Measurements from ENCODE around the gene TRIM17. TPM values are rescaled to one million over a fixed set of nuclear protein-coding genes. Genes with fewer than 3 reads are reported as not detected.

TRIM17 gene
- total RNA-seq, 4 donors from 2014 or later, result not detected

GRCh38 chr1:228455715-228456114 is 39.1 kb upstream of the TRIM17 start:
- Histone ChIP-seq H3K4me3 (no peak overlapping the region), H3K36me3 (no peaks in the 10 kb centered on the region), H3K27me3 (peaks cover 57 to 61% (median 60%) of the 10 kb centered on the region in 3 donors), H3K9me3 (no peaks in the 10 kb centered on the region), H3K4me1 (peaks cover 0 to 10% of the 10 kb centered on the region in 2 donors), H3K27ac (no peak overlapping the region)
- in situ Hi-C loops (cut with MboI; ENCODE audit: low sequenced_read_pairs in 4 of 4) (no loop called here), intact Hi-C loops (cut with DNase I; ENCODE audit: low total_unique reads) (no loop called here)
- DNase-seq (no peak), ATAC-seq (no peak)
- TF ChIP-seq CTCF (IDR thresholded peaks at IDR 0.05 in 4 of 5, conservative IDR thresholded peaks at IDR 0.05 in 1 of 5) (no peak), POLR2A (IDR thresholded peaks at IDR 0.05) (no peak)

- peaks cover 0 to 10% of the 10 kb centered on the region in 2 donors for H3K4me1 ChIP-seq
- H3K27ac ChIP-seq, result no peak overlapping the region
- no peaks in the 10 kb centered on the region for H3K9me3 ChIP-seq
- H3K4me3 ChIP-seq, result no peak overlapping the region
- no peak for TF ChIP-seq POLR2A (IDR thresholded peaks at IDR 0.05)
- no peak for TF ChIP-seq CTCF (IDR thresholded peaks at IDR 0.05 in 4 of 5, conservative IDR thresholded peaks at IDR 0.05 in 1 of 5)
- no peak for DNase-seq
- no peaks in the 10 kb centered on the region for H3K36me3 ChIP-seq
- peaks cover 44 to 46% (median 46%) of the 10 kb centered on the region in 3 donors for H3K27me3 ChIP-seq
- in situ Hi-C loops (cut with MboI; ENCODE audit: low sequenced_read_pairs in 4 of 4), result no loop called here
- ATAC-seq, result no peak
- intact Hi-C loops (cut with DNase I; ENCODE audit: low total_unique reads), result no loop called here
Measured at GRCh38 chr1:228454238-228454637, 37.6 kb upstream of the TRIM17 start.

DNA sequence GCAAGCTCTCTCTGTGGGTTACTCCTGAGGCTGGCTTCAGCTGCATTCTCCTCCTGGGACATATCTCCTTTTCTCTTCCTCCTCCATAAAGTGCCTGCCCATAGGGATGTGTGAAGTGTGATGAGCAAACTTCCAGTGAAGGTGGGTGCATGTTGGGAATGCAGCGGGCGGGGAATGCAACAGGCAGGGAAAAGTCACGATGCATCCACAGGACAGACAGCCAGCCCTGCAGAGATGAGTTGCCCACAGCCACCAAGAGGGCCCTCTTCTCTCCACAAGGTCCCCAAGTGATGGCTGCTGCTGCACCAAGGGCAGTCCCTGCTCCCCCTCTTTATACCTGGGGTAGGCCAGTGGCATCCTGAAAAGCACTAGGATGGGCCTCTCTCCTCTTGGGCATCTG is 37.0 kb upstream of the TRIM17 start:
- no peak overlapping the region for H3K27ac ChIP-seq
- no peak for ATAC-seq
- H3K27me3 ChIP-seq, result peaks cover 38 to 41% (median 39%) of the 10 kb centered on the region in 3 donors
- TF ChIP-seq CTCF (IDR thresholded peaks at IDR 0.05 in 4 of 5, conservative IDR thresholded peaks at IDR 0.05 in 1 of 5) (no peak), POLR2A (IDR thresholded peaks at IDR 0.05) (no peak)
- no peak for DNase-seq
- H3K4me3 ChIP-seq, result no peak overlapping the region
- intact Hi-C loops (cut with DNase I; ENCODE audit: low total_unique reads) (no loop called here), in situ Hi-C loops (cut with MboI; ENCODE audit: low sequenced_read_pairs in 4 of 4) (no loop called here)
- H3K4me1 ChIP-seq, result peaks cover 0 to 10% of the 10 kb centered on the region in 2 donors
- H3K9me3 ChIP-seq, result no peaks in the 10 kb centered on the region
- no peaks in the 10 kb centered on the region for H3K36me3 ChIP-seq

GRCh38 chr1:228453022-228453560 is 36.4 kb upstream of the TRIM17 start:
- H3K9me3 ChIP-seq, result no peaks in the 10 kb centered on the region
- H3K27me3 ChIP-seq, result peaks cover 32 to 35% (median 34%) of the 10 kb centered on the region in 3 donors
- intact Hi-C loops (cut with DNase I; ENCODE audit: low total_unique reads), result no loop called here
- no peak overlapping the region for H3K4me3 ChIP-seq
- no peak for TF ChIP-seq POLR2A (IDR thresholded peaks at IDR 0.05)
- TF ChIP-seq CTCF (IDR thresholded peaks at IDR 0.05 in 4 of 5, conservative IDR thresholded peaks at IDR 0.05 in 1 of 5), result no peak
- no peaks in the 10 kb centered on the region for H3K36me3 ChIP-seq
- peaks cover 0 to 10% of the 10 kb centered on the region in 2 donors for H3K4me1 ChIP-seq
- ATAC-seq (no peak), DNase-seq (no peak)
- in situ Hi-C loops (cut with MboI; ENCODE audit: low sequenced_read_pairs in 4 of 4), result no loop called here
- H3K27ac ChIP-seq, result no peak overlapping the region
